ENCODE results near the gene RPS15A. TPM values are rescaled to one million over a fixed set of nuclear protein-coding genes. Genes with fewer than 3 reads are reported as not detected.
A peak's percentile ranks its signal among the peaks of the same experiment; 100 is the strongest.

The RPS15A gene
- total RNA-seq (2014; rRNA removed; shearing (Covaris generic)), result 1,701 and 1,980 TPM in 2 replicates

- peak; percentile 98 for DNase-seq (ENCODE audit: low read depth)
These were observed at the start of gene RPS15A for GRCh38 chr16:18789850-18790706. Gene RPS15A (minus strand): TSS chr16:18790334. CDS start chr16:18789113, 1,221 bp downstream.

GRCh38 chr16:18839555-18839954, 49.4 kb upstream of the RPS15A start:
- no peak for DNase-seq (ENCODE audit: low read depth)

GRCh38 chr16:18836702-18837101, 46.6 kb upstream of the RPS15A start:
- no peak for DNase-seq (ENCODE audit: low read depth)

- no peak for DNase-seq (ENCODE audit: low read depth)
These were observed 44.7 kb upstream of the RPS15A start for GRCh38 chr16:18834864-18835263.

GRCh38 chr16:18833707-18834505, 43.8 kb upstream of the RPS15A start:
- no peak for DNase-seq (ENCODE audit: low read depth)

GRCh38 chr16:18832613-18833012, 42.5 kb upstream of the RPS15A start:
- no peak for DNase-seq (ENCODE audit: low read depth)

GRCh38 chr16:18832006-18832405, 41.9 kb upstream of the RPS15A start:
- DNase-seq (ENCODE audit: low read depth), result no peak

GRCh38 chr16:18829251-18829650, 39.1 kb upstream of the RPS15A start:
- no peak for DNase-seq (ENCODE audit: low read depth)

- no peak for DNase-seq (ENCODE audit: low read depth)
These were observed 37.8 kb upstream of the RPS15A start for GRCh38 chr16:18827890-18828289.

GRCh38 chr16:18816286-18816685, 26.2 kb upstream of the RPS15A start:
- no peak for DNase-seq (ENCODE audit: low read depth)

GRCh38 chr16:18811925-18812324, 21.8 kb upstream of the RPS15A start:
- no peak for DNase-seq (ENCODE audit: low read depth)

GRCh38 chr16:18809165-18809564, 19.0 kb upstream of the RPS15A start:
- DNase-seq (ENCODE audit: low read depth), result no peak

GRCh38 chr16:18805257-18805773, 15.2 kb upstream of the RPS15A start:
- no peak for DNase-seq (ENCODE audit: low read depth)

- no peak for DNase-seq (ENCODE audit: low read depth)
These were observed 14.4 kb upstream of the RPS15A start for GRCh38 chr16:18804540-18804939.

GRCh38 chr16:18803569-18804462, 13.7 kb upstream of the RPS15A start:
- peak; percentile 45 for DNase-seq (ENCODE audit: low read depth)

GRCh38 chr16:18802767-18803343, 12.7 kb upstream of the RPS15A start:
- DNase-seq (ENCODE audit: low read depth), result no peak

- peak; percentile 99 for DNase-seq (ENCODE audit: low read depth)
These were observed 11.2 kb upstream of the RPS15A start, which contains the start of gene ARL6IP1 for GRCh38 chr16:18801145-18801972. Gene ARL6IP1 (minus strand): TSS chr16:18801549. CDS start chr16:18801466, 83 bp downstream.

- peak; percentile 34 for DNase-seq (ENCODE audit: low read depth)
These were observed 10.6 kb upstream of the RPS15A start for GRCh38 chr16:18800775-18801144.

- DNase-seq (ENCODE audit: low read depth), result no peak
These were observed 10.2 kb upstream of the RPS15A start for GRCh38 chr16:18800293-18800692.

GRCh38 chr16:18799500-18799899, 9.4 kb upstream of the RPS15A start:
- DNase-seq (ENCODE audit: low read depth), result no peak

Measured in M059J (cell line).